ENCODE measurements around the gene SIN3A. TPM values are rescaled to one million over a fixed set of nuclear protein-coding genes. Genes with fewer than 3 reads are reported as not detected.

SIN3A gene
- total RNA-seq, 1 donor from 2014 or later = 69.0 TPM

GRCh38 chr15:75407083-75407482, 44.4 kb downstream of the SIN3A start:
- Histone ChIP-seq H3F3A (ENCODE audit: low read depth) (peaks cover 8% of the 10 kb centered on the region), H3K9ac (no peak overlapping the region), H3K4me3 (no peak overlapping the region), H4K20me1 (ENCODE audit: low read depth) (peaks cover 9% of the 10 kb centered on the region), H3K4me1 (no peaks in the 10 kb centered on the region), H3K27me3 (no peaks in the 10 kb centered on the region), H2AFZ (replicated peaks) (no peak overlapping the region), H3K79me2 (ENCODE audit: low read depth) (peaks cover 4% of the 10 kb centered on the region), H3K9me3 (ENCODE audit: low read depth) (no peaks in the 10 kb centered on the region), H3K27ac (no peak overlapping the region), H3K4me2 (no peak overlapping the region), H3K36me3 (peaks cover 36% of the 10 kb centered on the region)
- TF ChIP-seq CTCF (IDR thresholded peaks at IDR 0.05) = no peak
- TF ChIP-seq EZH2 (IDR thresholded peaks at IDR 0.05) = no peak
- TF ChIP-seq EZH2phosphoT487 (IDR thresholded peaks at IDR 0.05) = no peak
- no peak overlapping the region for H3K4me3 Mint-ChIP-seq
- H3K4me1 Mint-ChIP-seq = no peaks in the 10 kb centered on the region
- H3K36me3 Mint-ChIP-seq = peaks cover 51% of the 10 kb centered on the region
- no peaks in the 10 kb centered on the region for H3K27me3 Mint-ChIP-seq (ENCODE audit: insufficient read depth, low read depth)
- no peak overlapping the region for H3K27ac Mint-ChIP-seq
- no peak for DNase-seq (ENCODE audit: low spot score)
- no peaks in the 10 kb centered on the region for H3K9me3 Mint-ChIP-seq

GRCh38 chr15:75403892-75404291, 47.6 kb downstream of the SIN3A start:
- H3K36me3 ChIP-seq = peaks cover 25% of the 10 kb centered on the region
- H3K4me2 ChIP-seq = no peak overlapping the region
- TF ChIP-seq CTCF (IDR thresholded peaks at IDR 0.05) (no peak), EZH2 (IDR thresholded peaks at IDR 0.05) (no peak), EZH2phosphoT487 (IDR thresholded peaks at IDR 0.05) (no peak)
- H3F3A ChIP-seq (ENCODE audit: low read depth) = no peaks in the 10 kb centered on the region
- H3K4me3 Mint-ChIP-seq = no peak overlapping the region
- H3K9me3 Mint-ChIP-seq = no peaks in the 10 kb centered on the region
- no peaks in the 10 kb centered on the region for H3K9me3 ChIP-seq (ENCODE audit: low read depth)
- no peak overlapping the region for H2AFZ ChIP-seq (replicated peaks)
- H3K27ac Mint-ChIP-seq = no peak overlapping the region
- H3K27ac ChIP-seq = no peak overlapping the region
- no peak for DNase-seq (ENCODE audit: low spot score)
- H3K27me3 ChIP-seq = no peaks in the 10 kb centered on the region
- no peak overlapping the region for H3K9ac ChIP-seq
- no peak overlapping the region for H3K4me3 ChIP-seq
- no peaks in the 10 kb centered on the region for H3K27me3 Mint-ChIP-seq (ENCODE audit: insufficient read depth, low read depth)
- peaks cover 6% of the 10 kb centered on the region for H4K20me1 ChIP-seq (ENCODE audit: low read depth)
- H3K4me1 Mint-ChIP-seq = no peaks in the 10 kb centered on the region
- H3K79me2 ChIP-seq (ENCODE audit: low read depth) = peaks cover 5% of the 10 kb centered on the region
- H3K4me1 ChIP-seq = no peaks in the 10 kb centered on the region
- peaks cover 43% of the 10 kb centered on the region for H3K36me3 Mint-ChIP-seq

GRCh38 chr15:75397494-75397893, 54.0 kb downstream of the SIN3A start:
- no peak for TF ChIP-seq EZH2phosphoT487 (IDR thresholded peaks at IDR 0.05)
- TF ChIP-seq EZH2 (IDR thresholded peaks at IDR 0.05) = no peak
- no peak for TF ChIP-seq CTCF (IDR thresholded peaks at IDR 0.05)
- Mint-ChIP-seq H3K4me3 (no peak overlapping the region), H3K4me1 (no peaks in the 10 kb centered on the region), H3K27me3 (ENCODE audit: insufficient read depth, low read depth) (no peaks in the 10 kb centered on the region), H3K36me3 (peaks cover 33% of the 10 kb centered on the region), H3K9me3 (no peaks in the 10 kb centered on the region), H3K27ac (no peak overlapping the region)
- H3K4me2 ChIP-seq = no peak overlapping the region
- H4K20me1 ChIP-seq (ENCODE audit: low read depth) = peaks cover 23% of the 10 kb centered on the region
- no peaks in the 10 kb centered on the region for H3K27me3 ChIP-seq
- H3K9me3 ChIP-seq (ENCODE audit: low read depth) = no peaks in the 10 kb centered on the region
- H3K4me1 ChIP-seq = no peaks in the 10 kb centered on the region
- no peak overlapping the region for H3K9ac ChIP-seq
- peaks cover 33% of the 10 kb centered on the region for H3K36me3 ChIP-seq
- H3K4me3 ChIP-seq = no peak overlapping the region
- no peaks in the 10 kb centered on the region for H3F3A ChIP-seq (ENCODE audit: low read depth)
- H2AFZ ChIP-seq (replicated peaks) = no peak overlapping the region
- no peak overlapping the region for H3K27ac ChIP-seq
- no peak for DNase-seq (ENCODE audit: low spot score)
- peaks cover 17% of the 10 kb centered on the region for H3K79me2 ChIP-seq (ENCODE audit: low read depth)
